Gastroesophageal sphincter (tissue), 3 donors: Measurements from ENCODE around the gene PKHD1.

ENCODE experiments used
- CTCF ChIP-seq, 4 experiments: fragments of 200-600 bp in 2 of 4; fragments of 450-650 bp in 2 of 4; sonication (generic) in 1 of 4; IDR thresholded peaks; one replicate each; pipeline ENCODE4 v1.5.1; 2017 to 2019; ENCODE audit warnings: antibody characterized with exemption in 4 of 4, mild to moderate bottlenecking in 2 of 4, moderate library complexity in 2 of 4
- POLR2A ChIP-seq, 2 donors: fragments of 450-650 bp; IDR thresholded peaks; one replicate each; pipeline ENCODE4 v1.6.1; 2017; ENCODE audit warnings: antibody characterized with exemption in 2 of 2, mild to moderate bottlenecking in 2 of 2, moderate library complexity in 1 of 2
- POLR2AphosphoS5 ChIP-seq: sonication (generic); formaldehyde crosslinking; IDR thresholded peaks from one replicate; pipeline ENCODE4 v1.6.1; 2017; ENCODE audit warnings: antibody characterized with exemption

GRCh38 chr6:51613558-51613957 lies 473.9 kb downstream of the PKHD1 start:
- TF ChIP-seq POLR2AphosphoS5 (no peak), CTCF (IDR thresholded peaks at IDR 0.05) (no peak), POLR2A (IDR thresholded peaks at IDR 0.05) (no peak)
